Body of pancreas (tissue), 4 donors: ENCODE measurements around the gene TELO2. TPM values are rescaled to one million over a fixed set of nuclear protein-coding genes. Genes with fewer than 3 reads are reported as not detected.

Experiments used
- ATAC-seq: fragments of 150-250 bp; one replicate; pipeline ENCODE4 v1.9.1; 2016
- DNase-seq, 4 donors: peaks; one replicate each; pipeline ENCODE4 v3.0.0-alpha.2; 2019
- H3K27ac ChIP-seq, 4 donors: fragments of 200-600 bp; sonication (generic); 1 replicate in 3 of 4; 2 replicates in 1 of 4; pipeline versions ENCODE4 v1.5.1 to v1.6.1; 2016 to 2019; ENCODE audit warnings: mild to moderate bottlenecking in 1 of 4, mixed read lengths in 1 of 4, moderate library complexity in 1 of 4
- H3K27me3 ChIP-seq, 2 donors: fragments of 200-600 bp; sonication (generic); one replicate each; pipeline ENCODE4 v1.6.0; 2016; ENCODE audit warnings: mild to moderate bottlenecking in 1 of 2
- H3K36me3 ChIP-seq, 2 donors: fragments of 200-600 bp; sonication (generic); replicated peaks in 1 of 2; 2 replicates each; pipeline ENCODE4 v1.5.1; 2016; ENCODE audit warnings: low read depth in 2 of 2; ENCODE audit not compliant: insufficient read depth in 1 of 2
- H3K4me1 ChIP-seq: fragments of 200-600 bp; sonication (generic); one replicate; pipeline ENCODE4 v1.6.0; 2016
- H3K4me3 ChIP-seq, 2 donors: fragments of 200-600 bp; sonication (generic); 1 replicate in 1 of 2; 2 replicates in 1 of 2; pipeline ENCODE4 v1.5.1; 2016 to 2019
- H3K9me3 ChIP-seq, 3 donors: fragments of 200-600 bp; sonication (generic); 1 replicate in 2 of 3; 2 replicates in 1 of 3; pipeline ENCODE4 v1.5.1; 2016
- CTCF ChIP-seq, 7 experiments: fragments of 450-650 bp in 4 of 7; fragments of 200-600 bp in 3 of 7; sonication (generic) in 3 of 7; IDR thresholded peaks; one replicate each; pipeline ENCODE4 v1.5.1; 2016 to 2019; ENCODE audit warnings: antibody characterized with exemption in 7 of 7
- POLR2A ChIP-seq, 3 donors: fragments of 450-650 bp; IDR thresholded peaks; one replicate each; pipeline ENCODE4 v1.6.1; 2016; ENCODE audit warnings: antibody characterized with exemption in 3 of 3, mild to moderate bottlenecking in 2 of 3
- WGBS, 2 donors: methylation state at CpG; one replicate each; pipeline ENCODE4 v1.1.5; 2017; 5-methylcytosine and 5-hydroxymethylcytosine counted together
- intact Hi-C: fragments of 100-400 bp; cut with DNase I; formaldehyde crosslinking; loops from one replicate; pipeline ENCODE4 v1.15.1; 2023
- total RNA-seq, 2 donors: library from RNA; depleted of rRNA; stranded (reverse); fragments of >200 nt; gene quantifications; one replicate each; pipeline ENCODE4 v1.1.0, GENCODE V29; 2016

Gene TELO2
- total RNA-seq, 2 donors from 2014 or later = 25.4 to 76.5 TPM

- Histone ChIP-seq H3K4me1 (no peaks in the 10 kb centered on the region), H3K4me3 (no peak overlapping the region), H3K9me3 (no peaks in the 10 kb centered on the region), H3K36me3 (peaks cover 0 to 4% of the 10 kb centered on the region in 2 donors), H3K27me3 (no peaks in the 10 kb centered on the region), H3K27ac (no peak overlapping the region)
- intact Hi-C loops = no loop called here
- no peak for DNase-seq
- TF ChIP-seq POLR2A (IDR thresholded peaks at IDR 0.05) (no peak), CTCF (IDR thresholded peaks at IDR 0.05) (no peak)
- no peak for ATAC-seq
- 86 to 93% methylated on average over 11 to 19 of the region's 24 CpGs for WGBS, 2 donors
These were observed 32.0 kb upstream of the TELO2 start for GRCh38 chr16:1461146-1461545.

GRCh38 chr16:1464196-1464893 is 28.8 kb upstream of the TELO2 start:
- intact Hi-C loops = no loop called here
- Histone ChIP-seq H3K27ac (no peak overlapping the region), H3K4me3 (no peak overlapping the region), H3K27me3 (no peaks in the 10 kb centered on the region), H3K36me3 (peaks cover 0 to 3% of the 10 kb centered on the region in 2 donors), H3K9me3 (no peaks in the 10 kb centered on the region), H3K4me1 (no peaks in the 10 kb centered on the region)
- ATAC-seq (no peak), DNase-seq (no peak)
- 84 to 92% methylated on average over 23 to 35 of the region's 41 CpGs for WGBS, 2 donors
- TF ChIP-seq POLR2A (IDR thresholded peaks at IDR 0.05) (no peak), CTCF (IDR thresholded peaks at IDR 0.05) (no peak)

- Histone ChIP-seq H3K27me3 (no peaks in the 10 kb centered on the region), H3K4me3 (no peak overlapping the region), H3K27ac (no peak overlapping the region), H3K4me1 (no peaks in the 10 kb centered on the region), H3K36me3 (peaks cover 0 to 3% of the 10 kb centered on the region in 2 donors), H3K9me3 (no peaks in the 10 kb centered on the region)
- TF ChIP-seq CTCF (IDR thresholded peaks at IDR 0.05) (no peak), POLR2A (IDR thresholded peaks at IDR 0.05) (no peak)
- intact Hi-C loops = no loop called here
- no peak for DNase-seq
- no peak for ATAC-seq
- WGBS, 2 donors = 88 to 94% methylated on average over 27 to 29 of the region's 33 CpGs
These were observed 28.1 kb upstream of the TELO2 start for GRCh38 chr16:1464894-1465566.

GRCh38 chr16:1465567-1465915 is 27.6 kb upstream of the TELO2 start:
- no peak for TF ChIP-seq POLR2A (IDR thresholded peaks at IDR 0.05)
- TF ChIP-seq CTCF (IDR thresholded peaks at IDR 0.05) = no peak
- DNase-seq (no peak), ATAC-seq (no peak)
- no peaks in the 10 kb centered on the region for H3K9me3 ChIP-seq
- intact Hi-C loops = no loop called here
- no peak overlapping the region for H3K4me3 ChIP-seq
- peaks cover 0 to 3% of the 10 kb centered on the region in 2 donors for H3K36me3 ChIP-seq
- no peaks in the 10 kb centered on the region for H3K4me1 ChIP-seq
- WGBS, 2 donors = 77% methylated on average over 10 of the region's 13 CpGs; no CpG with 5 or more reads in 1 of the 2 donors
- no peak overlapping the region for H3K27ac ChIP-seq
- no peaks in the 10 kb centered on the region for H3K27me3 ChIP-seq
